Effector memory CD4-positive, alpha-beta T cell (primary cell): ENCODE results near the gene HOXD10.

Experiments
- DNase-seq, 3 donors: peaks; one replicate each; pipeline ENCODE4 v3.0.0-alpha.2; 2020
- H3K27ac ChIP-seq: 2 replicates; pipeline ENCODE4 v1.7.0; 2013; ENCODE audit warnings: mild to moderate bottlenecking, low read length, moderate library complexity; ENCODE audit not compliant: insufficient read depth, poor library complexity, severe bottlenecking
- H3K27me3 ChIP-seq: replicated peaks from 2 replicates; pipeline ENCODE4 v1.7.0; 2013; ENCODE audit warnings: mild to moderate bottlenecking, low read length; ENCODE audit not compliant: insufficient read depth, control insufficient read depth, poor library complexity, severe bottlenecking
- H3K36me3 ChIP-seq: 2 replicates; pipeline ENCODE4 v1.7.0; 2013; ENCODE audit warnings: mild to moderate bottlenecking, low read length, moderate library complexity; ENCODE audit not compliant: control insufficient read depth, insufficient read depth
- H3K4me1 ChIP-seq: 2 replicates; pipeline ENCODE4 v1.7.0; 2013; ENCODE audit warnings: low read length, mild to moderate bottlenecking; ENCODE audit not compliant: control insufficient read depth, insufficient read depth, poor library complexity, severe bottlenecking
- H3K4me3 ChIP-seq: 2 replicates; pipeline ENCODE4 v1.7.0; 2013; ENCODE audit warnings: low read length, low read depth, mild to moderate bottlenecking; ENCODE audit not compliant: insufficient read depth, poor library complexity, severe bottlenecking
- H3K9me3 ChIP-seq: 2 replicates; pipeline ENCODE4 v1.7.0; 2013; ENCODE audit warnings: mild to moderate bottlenecking, low read length, moderate library complexity; ENCODE audit not compliant: control insufficient read depth

The HOXD10 gene

GRCh38 chr2:176130147-176130956 lies 13.8 kb downstream of the HOXD10 start:
- H3K4me1 ChIP-seq, result peaks cover 19% of the 10 kb centered on the region
- H3K9me3 ChIP-seq, result no peaks in the 10 kb centered on the region
- peak overlapping the region; percentile 32 for H3K4me3 ChIP-seq
- H3K27ac ChIP-seq, result no peak overlapping the region
- no peak for DNase-seq
- peaks cover 89% of the 10 kb centered on the region for H3K27me3 ChIP-seq
- H3K36me3 ChIP-seq, result no peaks in the 10 kb centered on the region

GRCh38 chr2:176130957-176131847 lies 14.6 kb downstream of the HOXD10 start:
- Histone ChIP-seq H3K9me3 (no peaks in the 10 kb centered on the region), H3K4me3 (peak overlapping the region; percentile 32), H3K27ac (no peak overlapping the region), H3K27me3 (peaks cover 91% of the 10 kb centered on the region), H3K4me1 (peaks cover 22% of the 10 kb centered on the region), H3K36me3 (no peaks in the 10 kb centered on the region)
- DNase-seq, result no peak

GRCh38 chr2:176131848-176132158 lies 15.2 kb downstream of the HOXD10 start:
- Histone ChIP-seq H3K27ac (no peak overlapping the region), H3K9me3 (no peaks in the 10 kb centered on the region), H3K36me3 (no peaks in the 10 kb centered on the region), H3K27me3 (peaks cover 92% of the 10 kb centered on the region), H3K4me3 (peak overlapping the region; percentile 51), H3K4me1 (peaks cover 28% of the 10 kb centered on the region)
- DNase-seq, result no peak

- no peaks in the 10 kb centered on the region for H3K36me3 ChIP-seq
- H3K4me1 ChIP-seq, result peaks cover 28% of the 10 kb centered on the region
- peak overlapping the region; percentile 51 for H3K4me3 ChIP-seq
- peaks cover 92% of the 10 kb centered on the region for H3K27me3 ChIP-seq
- DNase-seq, result no peak
- no peak overlapping the region for H3K27ac ChIP-seq
- no peaks in the 10 kb centered on the region for H3K9me3 ChIP-seq
Measured at GRCh38 chr2:176132205-176133171, 15.9 kb downstream of the HOXD10 start.

GRCh38 chr2:176133389-176133788 lies 16.8 kb downstream of the HOXD10 start:
- no peak for DNase-seq
- H3K4me3 ChIP-seq, result no peak overlapping the region
- no peaks in the 10 kb centered on the region for H3K9me3 ChIP-seq
- no peaks in the 10 kb centered on the region for H3K36me3 ChIP-seq
- no peak overlapping the region for H3K27ac ChIP-seq
- peaks cover 28% of the 10 kb centered on the region for H3K4me1 ChIP-seq
- peaks cover 90% of the 10 kb centered on the region for H3K27me3 ChIP-seq

- Histone ChIP-seq H3K27ac (no peak overlapping the region), H3K27me3 (peaks cover 90% of the 10 kb centered on the region), H3K4me1 (peaks cover 27% of the 10 kb centered on the region), H3K4me3 (no peak overlapping the region), H3K9me3 (no peaks in the 10 kb centered on the region), H3K36me3 (no peaks in the 10 kb centered on the region)
- no peak for DNase-seq
Measured at GRCh38 chr2:176134035-176134434, 17.5 kb downstream of the HOXD10 start.

- Histone ChIP-seq H3K27me3 (peaks cover 91% of the 10 kb centered on the region), H3K27ac (no peak overlapping the region), H3K4me1 (peaks cover 19% of the 10 kb centered on the region), H3K9me3 (no peaks in the 10 kb centered on the region), H3K36me3 (no peaks in the 10 kb centered on the region), H3K4me3 (no peak overlapping the region)
- DNase-seq, result no peak
Measured at GRCh38 chr2:176135035-176135440, 18.5 kb downstream of the HOXD10 start.

- DNase-seq, result no peak
- H3K27ac ChIP-seq, result no peak overlapping the region
- no peaks in the 10 kb centered on the region for H3K9me3 ChIP-seq
- H3K27me3 ChIP-seq, result peaks cover 92% of the 10 kb centered on the region
- H3K4me3 ChIP-seq, result no peak overlapping the region
- H3K4me1 ChIP-seq, result peaks cover 9% of the 10 kb centered on the region
- H3K36me3 ChIP-seq, result no peaks in the 10 kb centered on the region
Measured at GRCh38 chr2:176136374-176137251, 20.0 kb downstream of the HOXD10 start.

- no peak overlapping the region for H3K4me3 ChIP-seq
- no peak for DNase-seq
- H3K27ac ChIP-seq, result no peak overlapping the region
- H3K9me3 ChIP-seq, result no peaks in the 10 kb centered on the region
- H3K27me3 ChIP-seq, result peaks cover 91% of the 10 kb centered on the region
- no peaks in the 10 kb centered on the region for H3K36me3 ChIP-seq
- peaks cover 9% of the 10 kb centered on the region for H3K4me1 ChIP-seq
Measured at GRCh38 chr2:176137252-176137580, 20.6 kb downstream of the HOXD10 start.
